Measurements from ENCODE around the gene INSC.

DNA sequence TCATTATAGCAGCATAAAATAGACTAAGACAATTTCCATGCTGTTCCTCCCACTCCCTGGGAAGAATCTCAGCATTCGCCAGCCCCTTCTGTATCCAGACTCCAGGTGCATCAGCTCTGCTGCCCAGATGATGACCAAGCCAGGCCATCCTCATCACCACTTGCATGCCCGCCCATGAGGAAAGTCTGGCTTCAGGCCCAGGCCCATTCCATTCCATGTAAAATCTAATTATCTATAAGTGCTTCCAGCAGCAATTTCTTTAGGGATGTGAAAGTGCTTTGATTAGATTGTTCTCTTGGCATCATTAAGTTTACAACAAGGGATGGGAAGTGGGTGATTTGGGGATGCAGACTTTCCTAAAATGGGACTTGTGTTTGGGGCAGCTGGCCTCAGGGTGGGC, 100.3 kb downstream of the INSC start:
- no peak for TF ChIP-seq POLR2AphosphoS5 (IDR thresholded peaks at IDR 0.05)
- TF ChIP-seq, protein P1, sequence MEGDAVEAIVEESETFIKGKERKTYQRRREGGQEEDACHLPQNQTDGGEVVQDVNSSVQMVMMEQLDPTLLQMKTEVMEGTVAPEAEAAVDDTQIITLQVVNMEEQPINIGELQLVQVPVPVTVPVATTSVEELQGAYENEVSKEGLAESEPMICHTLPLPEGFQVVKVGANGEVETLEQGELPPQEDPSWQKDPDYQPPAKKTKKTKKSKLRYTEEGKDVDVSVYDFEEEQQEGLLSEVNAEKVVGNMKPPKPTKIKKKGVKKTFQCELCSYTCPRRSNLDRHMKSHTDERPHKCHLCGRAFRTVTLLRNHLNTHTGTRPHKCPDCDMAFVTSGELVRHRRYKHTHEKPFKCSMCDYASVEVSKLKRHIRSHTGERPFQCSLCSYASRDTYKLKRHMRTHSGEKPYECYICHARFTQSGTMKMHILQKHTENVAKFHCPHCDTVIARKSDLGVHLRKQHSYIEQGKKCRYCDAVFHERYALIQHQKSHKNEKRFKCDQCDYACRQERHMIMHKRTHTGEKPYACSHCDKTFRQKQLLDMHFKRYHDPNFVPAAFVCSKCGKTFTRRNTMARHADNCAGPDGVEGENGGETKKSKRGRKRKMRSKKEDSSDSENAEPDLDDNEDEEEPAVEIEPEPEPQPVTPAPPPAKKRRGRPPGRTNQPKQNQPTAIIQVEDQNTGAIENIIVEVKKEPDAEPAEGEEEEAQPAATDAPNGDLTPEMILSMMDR (IDR thresholded peaks at IDR 0.05), result no peak
- TF ChIP-seq POLR2A (IDR thresholded peaks at IDR 0.05), result no peak

Measured in gastroesophageal sphincter (tissue), 3 donors.